OCI-LY3 (cell line): ENCODE results near the gene MYL3.

Experiments
- H2AFZ ChIP-seq: fragments of 200-600, 300-600 bp; shearing (Covaris generic); 2 replicates; pipeline ENCODE4 v1.6.0; 2014; ENCODE audit warnings: antibody characterized with exemption, low read depth, low read length
- H3K27ac ChIP-seq: fragments of 200-600, 300-600 bp; sonication (generic); 2 replicates; pipeline ENCODE4 v1.5.1; 2014; ENCODE audit warnings: mild to moderate bottlenecking, low read length, moderate library complexity, mixed read lengths
- H3K27me3 ChIP-seq: fragments of 200-600, 300-600 bp; sonication (generic); 2 replicates; pipeline ENCODE4 v1.6.1; 2014; ENCODE audit warnings: low read depth, low read length, mixed read lengths
- H3K36me3 ChIP-seq: fragments of 200-600, 300-600 bp; sonication (generic); replicated peaks from 2 replicates; pipeline ENCODE3; 2014; ENCODE audit warnings: low read depth, low read length, mixed read lengths
- H3K4me1 ChIP-seq: fragments of 300-600, 200-600 bp; sonication (generic); 2 replicates; pipeline ENCODE4 v1.6.1; 2014; ENCODE audit warnings: low read length, mixed read lengths
- H3K4me2 ChIP-seq: fragments of 200-600, 300-600 bp; sonication (generic); 2 replicates; pipeline ENCODE4 v1.6.1; 2014; ENCODE audit warnings: low read length, mixed read lengths
- H3K4me3 ChIP-seq: fragments of 300-600, 200-600 bp; sonication (generic); 2 replicates; pipeline ENCODE4 v1.5.1; 2014; ENCODE audit warnings: antibody characterized with exemption, mild to moderate bottlenecking, low read length, moderate library complexity
- H3K79me2 ChIP-seq: fragments of 300-600, 200-600 bp; shearing (Covaris generic); 2 replicates; pipeline ENCODE4 v1.6.1; 2014; ENCODE audit warnings: mild to moderate bottlenecking, low read length, mixed read lengths
- H3K9ac ChIP-seq: fragments of 300-600, 200-600 bp; shearing (Covaris generic); 2 replicates; pipeline ENCODE4 v1.6.0; 2014; ENCODE audit warnings: mild to moderate bottlenecking, low read length, moderate library complexity
- H3K9me3 ChIP-seq: fragments of 200-600, 300-600 bp; shearing (Covaris generic); 2 replicates; pipeline ENCODE4 v1.6.1; 2014; ENCODE audit warnings: low read length, mixed read lengths; ENCODE audit not compliant: insufficient read depth
- H4K20me1 ChIP-seq: fragments of 200-600, 300-600 bp; sonication (generic); 2 replicates; pipeline ENCODE4 v1.6.1; 2016; ENCODE audit warnings: low read length, mixed read lengths; ENCODE audit not compliant: insufficient read depth
- EZH2phosphoT487 ChIP-seq: fragments of 200-600 bp; shearing (Covaris generic); IDR thresholded peaks from 2 replicates; pipeline ENCODE4 v1.6.1; 2018; ENCODE audit warnings: antibody characterized with exemption, mixed run types, low read depth
- TF ChIP-seq, protein P1 (sequence below): fragments of 200-600, 300-600 bp; sonication (generic); IDR thresholded peaks from 2 replicates; pipeline ENCODE4 v1.5.1; 2014; ENCODE audit warnings: antibody characterized with exemption, low read length, low read depth

The MYL3 gene

DNA sequence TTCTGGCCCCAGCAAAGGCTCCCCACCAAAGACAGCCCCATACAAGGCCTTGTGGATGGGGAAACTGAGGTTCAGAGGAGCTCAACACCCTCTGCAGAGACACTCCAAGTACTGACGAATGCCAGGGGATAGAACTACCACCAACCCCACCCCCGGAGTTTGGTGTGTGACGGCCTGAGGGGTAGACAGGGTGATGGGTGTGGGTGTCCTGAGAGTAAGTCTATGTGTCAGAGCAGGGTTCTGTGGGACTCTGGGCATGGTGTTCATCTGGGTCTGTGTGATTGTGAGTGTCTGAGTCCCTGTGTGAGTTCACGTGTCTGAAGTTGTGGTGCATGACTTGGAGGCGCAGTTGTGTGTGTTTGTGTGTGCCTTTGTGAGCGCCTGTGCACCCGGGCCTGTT lies 21.7 kb upstream of the MYL3 start:
- Histone ChIP-seq H3K4me2 (no peak overlapping the region), H3K4me3 (no peak overlapping the region), H3K4me1 (no peaks in the 10 kb centered on the region), H3K79me2 (no peaks in the 10 kb centered on the region), H4K20me1 (no peaks in the 10 kb centered on the region), H3K27ac (no peak overlapping the region), H2AFZ (no peak overlapping the region), H3K9ac (no peak overlapping the region), H3K36me3 (no peaks in the 10 kb centered on the region), H3K9me3 (no peaks in the 10 kb centered on the region), H3K27me3 (peaks cover 12% of the 10 kb centered on the region; the same call in 1 of the 2 replicates)
- no peak for TF ChIP-seq EZH2phosphoT487
- TF ChIP-seq, protein P1, sequence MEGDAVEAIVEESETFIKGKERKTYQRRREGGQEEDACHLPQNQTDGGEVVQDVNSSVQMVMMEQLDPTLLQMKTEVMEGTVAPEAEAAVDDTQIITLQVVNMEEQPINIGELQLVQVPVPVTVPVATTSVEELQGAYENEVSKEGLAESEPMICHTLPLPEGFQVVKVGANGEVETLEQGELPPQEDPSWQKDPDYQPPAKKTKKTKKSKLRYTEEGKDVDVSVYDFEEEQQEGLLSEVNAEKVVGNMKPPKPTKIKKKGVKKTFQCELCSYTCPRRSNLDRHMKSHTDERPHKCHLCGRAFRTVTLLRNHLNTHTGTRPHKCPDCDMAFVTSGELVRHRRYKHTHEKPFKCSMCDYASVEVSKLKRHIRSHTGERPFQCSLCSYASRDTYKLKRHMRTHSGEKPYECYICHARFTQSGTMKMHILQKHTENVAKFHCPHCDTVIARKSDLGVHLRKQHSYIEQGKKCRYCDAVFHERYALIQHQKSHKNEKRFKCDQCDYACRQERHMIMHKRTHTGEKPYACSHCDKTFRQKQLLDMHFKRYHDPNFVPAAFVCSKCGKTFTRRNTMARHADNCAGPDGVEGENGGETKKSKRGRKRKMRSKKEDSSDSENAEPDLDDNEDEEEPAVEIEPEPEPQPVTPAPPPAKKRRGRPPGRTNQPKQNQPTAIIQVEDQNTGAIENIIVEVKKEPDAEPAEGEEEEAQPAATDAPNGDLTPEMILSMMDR, result no peak

DNA sequence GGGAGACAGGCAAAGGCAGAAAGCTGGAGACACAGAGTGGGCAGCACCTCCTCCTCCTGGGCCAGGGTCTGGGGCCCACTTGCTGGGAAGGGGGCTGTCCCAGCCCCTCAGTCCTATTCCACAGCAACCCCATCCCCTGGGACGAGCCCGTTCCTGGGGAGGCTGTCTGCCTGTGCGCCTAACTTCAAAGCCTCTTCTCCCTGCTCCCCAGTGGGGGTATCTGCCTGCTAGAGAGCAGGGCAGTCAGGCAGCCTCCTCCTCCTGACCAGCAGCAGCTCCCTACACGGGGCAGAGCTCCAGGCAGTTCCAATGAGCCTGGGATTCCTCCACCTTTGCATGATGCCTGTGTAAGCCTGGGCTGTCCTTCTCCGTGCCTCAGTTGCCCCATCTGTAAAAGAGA lies 21.2 kb upstream of the MYL3 start:
- Histone ChIP-seq H3K9ac (no peak overlapping the region), H3K4me3 (no peak overlapping the region), H3K79me2 (no peaks in the 10 kb centered on the region), H3K36me3 (no peaks in the 10 kb centered on the region), H3K4me2 (no peak overlapping the region), H2AFZ (no peak overlapping the region), H3K27ac (no peak overlapping the region), H3K4me1 (no peaks in the 10 kb centered on the region), H3K9me3 (no peaks in the 10 kb centered on the region), H4K20me1 (no peaks in the 10 kb centered on the region), H3K27me3 (peaks cover 12% of the 10 kb centered on the region; the same call in 1 of the 2 replicates)
- TF ChIP-seq, protein P1, result no peak
- TF ChIP-seq EZH2phosphoT487, result no peak

DNA sequence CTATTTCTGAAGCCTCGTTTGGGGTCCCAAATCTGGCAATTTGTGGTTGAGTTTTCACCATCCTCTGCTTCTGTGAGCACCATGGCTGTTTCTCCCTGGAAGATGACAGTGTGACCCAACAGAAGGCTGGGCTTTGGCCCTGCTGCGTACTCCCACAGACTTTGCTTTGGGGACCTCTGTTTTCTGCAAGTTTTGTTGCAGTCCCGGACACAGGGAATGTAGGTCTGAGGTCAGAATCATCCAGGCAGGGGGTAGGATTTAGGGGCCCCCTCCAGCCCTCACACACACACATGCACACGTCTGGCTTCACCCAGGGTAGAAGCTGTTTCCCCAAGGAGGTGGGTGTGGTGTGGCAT lies 20.6 kb upstream of the MYL3 start:
- no peak overlapping the region for H2AFZ ChIP-seq
- peaks cover 12% of the 10 kb centered on the region; the same call in 1 of the 2 replicates for H3K27me3 ChIP-seq
- TF ChIP-seq, protein P1, result no peak
- TF ChIP-seq EZH2phosphoT487, result no peak
- no peaks in the 10 kb centered on the region for H3K4me1 ChIP-seq
- no peak overlapping the region for H3K4me3 ChIP-seq
- H3K4me2 ChIP-seq, result no peak overlapping the region
- H3K79me2 ChIP-seq, result no peaks in the 10 kb centered on the region
- no peaks in the 10 kb centered on the region for H3K36me3 ChIP-seq
- H3K27ac ChIP-seq, result no peak overlapping the region
- H3K9me3 ChIP-seq, result no peaks in the 10 kb centered on the region
- H3K9ac ChIP-seq, result no peak overlapping the region
- no peaks in the 10 kb centered on the region for H4K20me1 ChIP-seq

DNA sequence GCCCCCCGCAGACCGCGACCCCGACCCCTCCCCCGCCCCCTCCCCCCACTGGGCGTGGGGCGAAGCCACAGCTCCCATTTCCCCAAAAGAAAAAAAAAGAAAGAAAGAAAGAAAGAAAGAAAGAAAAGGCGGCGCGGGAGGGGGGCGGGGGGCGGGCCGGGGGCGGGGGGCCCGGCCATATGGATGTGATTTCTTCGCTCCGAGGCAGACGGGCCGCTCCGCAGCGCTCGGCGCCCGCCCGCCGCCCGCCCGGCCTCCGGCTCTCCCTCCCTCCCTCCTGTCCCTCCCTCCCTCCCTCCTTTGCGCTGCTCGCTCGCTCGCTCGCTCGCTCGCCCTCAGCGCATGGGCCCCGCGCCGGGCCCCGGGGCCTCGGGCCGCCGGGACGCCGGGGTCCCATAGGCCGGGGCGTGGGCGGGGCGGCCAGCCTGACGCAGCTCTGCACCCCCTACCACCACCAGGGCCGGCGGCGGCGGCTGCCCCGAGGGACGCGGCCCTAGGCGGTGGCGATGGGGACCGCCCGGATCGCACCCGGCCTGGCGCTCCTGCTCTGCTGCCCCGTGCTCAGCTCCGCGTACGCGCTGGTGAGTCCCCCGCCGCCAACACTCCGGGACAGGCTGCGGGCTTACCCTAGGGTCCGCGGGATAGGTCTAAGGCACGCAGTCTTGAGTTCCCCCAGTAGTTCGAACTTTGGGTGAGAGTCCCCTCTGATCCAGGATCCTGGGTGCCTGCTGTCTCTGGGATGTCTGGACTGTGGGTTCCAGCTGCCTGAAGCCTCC lies 20.0 kb upstream of the MYL3 start:
- no peaks in the 10 kb centered on the region for H3K79me2 ChIP-seq
- no peak overlapping the region for H2AFZ ChIP-seq
- peaks cover 12% of the 10 kb centered on the region; the same call in 1 of the 2 replicates for H3K27me3 ChIP-seq
- no peak overlapping the region for H3K27ac ChIP-seq
- H3K4me3 ChIP-seq, result no peak overlapping the region
- H3K4me2 ChIP-seq, result no peak overlapping the region
- no peak overlapping the region for H3K9ac ChIP-seq
- TF ChIP-seq EZH2phosphoT487, result no peak
- TF ChIP-seq, protein P1, result no peak
- H4K20me1 ChIP-seq, result no peaks in the 10 kb centered on the region
- no peaks in the 10 kb centered on the region for H3K4me1 ChIP-seq
- no peaks in the 10 kb centered on the region for H3K36me3 ChIP-seq
- no peaks in the 10 kb centered on the region for H3K9me3 ChIP-seq
